Esophagus muscularis mucosa (tissue), 3 donors: Measurements from ENCODE around the gene ORM1.

Source experiments
- POLR2A ChIP-seq: fragments of 450-650 bp; IDR thresholded peaks from one replicate; pipeline ENCODE4 v1.6.1; 2017; ENCODE audit warnings: antibody characterized with exemption, moderate library complexity, mild to moderate bottlenecking, low read depth
- TF ChIP-seq, protein P1 (sequence below), 3 experiments: fragments of 200-600 bp in 2 of 3; fragments of 450-650 bp in 1 of 3; sonication (generic) in 2 of 3; IDR thresholded peaks; one replicate each; pipeline ENCODE4 v1.5.1; 2017 to 2019; ENCODE audit warnings: antibody characterized with exemption in 3 of 3, mild to moderate bottlenecking in 2 of 3, moderate library complexity in 1 of 3

DNA sequence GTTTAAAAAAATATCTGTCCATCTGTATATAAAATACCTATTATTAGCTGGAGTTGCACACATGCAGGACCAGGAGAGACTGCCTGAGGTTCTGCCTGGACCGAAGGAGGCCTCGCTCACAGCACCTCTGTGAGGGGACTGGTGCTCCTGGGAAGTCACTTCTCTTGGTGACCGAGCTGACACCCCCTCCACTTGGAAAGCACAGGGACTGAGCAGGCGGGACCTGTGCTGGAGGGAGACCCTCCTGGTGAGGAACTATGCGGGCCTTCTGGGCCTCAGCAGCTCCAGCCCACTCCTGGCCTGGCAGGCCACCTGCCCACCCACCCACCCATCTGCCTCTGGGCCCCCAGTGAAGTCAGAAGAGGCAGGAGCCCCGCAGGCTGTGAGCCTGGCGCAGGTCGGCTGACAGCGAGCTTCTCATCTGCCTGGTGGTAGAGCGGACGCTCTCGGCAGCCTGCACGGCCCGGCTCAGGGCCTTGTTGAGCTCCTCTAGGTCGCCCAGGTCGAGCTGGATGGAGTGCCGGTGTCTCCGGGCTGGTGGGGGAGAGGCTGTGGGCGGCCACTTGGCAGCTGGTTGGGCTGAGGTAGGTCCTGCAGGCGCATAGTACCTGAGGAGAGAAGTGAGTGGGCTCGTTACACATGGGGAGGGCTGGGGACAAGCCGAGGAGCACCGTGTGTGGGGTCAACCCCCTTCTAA is 13.9 kb downstream of the ORM1 start:
- TF ChIP-seq, protein P1, sequence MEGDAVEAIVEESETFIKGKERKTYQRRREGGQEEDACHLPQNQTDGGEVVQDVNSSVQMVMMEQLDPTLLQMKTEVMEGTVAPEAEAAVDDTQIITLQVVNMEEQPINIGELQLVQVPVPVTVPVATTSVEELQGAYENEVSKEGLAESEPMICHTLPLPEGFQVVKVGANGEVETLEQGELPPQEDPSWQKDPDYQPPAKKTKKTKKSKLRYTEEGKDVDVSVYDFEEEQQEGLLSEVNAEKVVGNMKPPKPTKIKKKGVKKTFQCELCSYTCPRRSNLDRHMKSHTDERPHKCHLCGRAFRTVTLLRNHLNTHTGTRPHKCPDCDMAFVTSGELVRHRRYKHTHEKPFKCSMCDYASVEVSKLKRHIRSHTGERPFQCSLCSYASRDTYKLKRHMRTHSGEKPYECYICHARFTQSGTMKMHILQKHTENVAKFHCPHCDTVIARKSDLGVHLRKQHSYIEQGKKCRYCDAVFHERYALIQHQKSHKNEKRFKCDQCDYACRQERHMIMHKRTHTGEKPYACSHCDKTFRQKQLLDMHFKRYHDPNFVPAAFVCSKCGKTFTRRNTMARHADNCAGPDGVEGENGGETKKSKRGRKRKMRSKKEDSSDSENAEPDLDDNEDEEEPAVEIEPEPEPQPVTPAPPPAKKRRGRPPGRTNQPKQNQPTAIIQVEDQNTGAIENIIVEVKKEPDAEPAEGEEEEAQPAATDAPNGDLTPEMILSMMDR (IDR thresholded peaks at IDR 0.05): no peak
- TF ChIP-seq POLR2A: no peak
